Measurements from ENCODE around the gene GZMB.

The GZMB gene

DNA sequence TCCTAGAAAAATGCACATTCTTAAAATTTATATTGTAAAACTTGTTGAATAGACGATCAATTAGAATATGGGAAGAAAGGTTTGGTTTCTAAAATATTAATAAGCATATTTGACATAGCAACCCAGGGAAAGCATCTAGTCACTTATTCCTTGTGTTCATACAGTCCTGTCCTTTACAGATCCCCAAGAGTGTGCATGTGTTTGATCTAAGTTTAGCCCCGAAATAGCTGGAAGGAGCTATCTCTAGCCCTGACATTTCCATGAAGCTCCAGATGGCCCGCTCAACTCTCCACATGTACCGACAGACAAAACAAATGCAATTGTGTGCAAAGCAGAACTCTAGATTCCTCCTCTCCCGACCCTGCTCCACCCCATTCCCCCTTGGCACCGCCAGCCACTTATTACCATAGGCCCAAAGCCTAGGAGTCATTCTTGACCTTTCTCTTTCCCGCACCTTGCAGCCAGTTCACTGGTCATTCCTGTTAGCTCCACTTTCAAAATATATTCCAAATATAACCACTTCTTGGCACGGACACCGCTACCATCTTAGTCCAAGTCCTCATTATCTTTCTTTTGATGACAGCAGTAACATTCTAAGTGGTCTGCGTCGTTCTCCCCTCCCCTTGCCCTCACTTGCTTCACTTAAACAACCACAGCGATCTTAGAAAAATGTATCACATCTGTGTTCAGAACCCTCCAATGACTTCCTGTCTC is 45.4 kb upstream of the GZMB start:
- Histone ChIP-seq H3K9me2 (replicated peaks; ENCODE audit: low read depth, low read length) (no peaks in the 10 kb centered on the region), H3F3A (ENCODE audit: low read depth) (peaks cover 16% of the 10 kb centered on the region; the same call in 1 of the 2 replicates), H3K4me2 (ENCODE audit: low read depth, low read length, poor library complexity, severe bottlenecking) (peak overlapping the region; percentile 78), H3K4me1 (ENCODE audit: insufficient read depth, low read length, poor library complexity, severe bottlenecking) (peaks cover 60% of the 10 kb centered on the region), H3K79me2 (ENCODE audit: insufficient read depth, low read length) (no peaks in the 10 kb centered on the region), H3K36me3 (ENCODE audit: insufficient read depth, low read length) (no peaks in the 10 kb centered on the region), H3K4me3 (ENCODE audit: low read length, poor library complexity, severe bottlenecking) (peak overlapping the region; percentile 66), H3K27me3 (ENCODE audit: insufficient read depth, low read length, poor library complexity, severe bottlenecking) (no peaks in the 10 kb centered on the region), H3K9ac (ENCODE audit: low read depth, low read length, poor library complexity, severe bottlenecking) (peak overlapping the region; percentile 63), H3K9me3 (ENCODE audit: insufficient read depth, low read depth, low read length) (no peaks in the 10 kb centered on the region), H4K20me1 (ENCODE audit: insufficient read depth, low read length, poor library complexity, severe bottlenecking) (no peaks in the 10 kb centered on the region), H2AFZ (ENCODE audit: low read length) (peak overlapping the region; percentile 62)
- TF ChIP-seq EZH2phosphoT487 (IDR thresholded peaks at IDR 0.05; ENCODE audit: borderline replicate concordance) = no peak
- TF ChIP-seq, protein P1, sequence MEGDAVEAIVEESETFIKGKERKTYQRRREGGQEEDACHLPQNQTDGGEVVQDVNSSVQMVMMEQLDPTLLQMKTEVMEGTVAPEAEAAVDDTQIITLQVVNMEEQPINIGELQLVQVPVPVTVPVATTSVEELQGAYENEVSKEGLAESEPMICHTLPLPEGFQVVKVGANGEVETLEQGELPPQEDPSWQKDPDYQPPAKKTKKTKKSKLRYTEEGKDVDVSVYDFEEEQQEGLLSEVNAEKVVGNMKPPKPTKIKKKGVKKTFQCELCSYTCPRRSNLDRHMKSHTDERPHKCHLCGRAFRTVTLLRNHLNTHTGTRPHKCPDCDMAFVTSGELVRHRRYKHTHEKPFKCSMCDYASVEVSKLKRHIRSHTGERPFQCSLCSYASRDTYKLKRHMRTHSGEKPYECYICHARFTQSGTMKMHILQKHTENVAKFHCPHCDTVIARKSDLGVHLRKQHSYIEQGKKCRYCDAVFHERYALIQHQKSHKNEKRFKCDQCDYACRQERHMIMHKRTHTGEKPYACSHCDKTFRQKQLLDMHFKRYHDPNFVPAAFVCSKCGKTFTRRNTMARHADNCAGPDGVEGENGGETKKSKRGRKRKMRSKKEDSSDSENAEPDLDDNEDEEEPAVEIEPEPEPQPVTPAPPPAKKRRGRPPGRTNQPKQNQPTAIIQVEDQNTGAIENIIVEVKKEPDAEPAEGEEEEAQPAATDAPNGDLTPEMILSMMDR (conservative IDR thresholded peaks at IDR 0.05; ENCODE audit: low read length) = peak; percentile 36; the same call in 1 of the 2 replicates

DNA sequence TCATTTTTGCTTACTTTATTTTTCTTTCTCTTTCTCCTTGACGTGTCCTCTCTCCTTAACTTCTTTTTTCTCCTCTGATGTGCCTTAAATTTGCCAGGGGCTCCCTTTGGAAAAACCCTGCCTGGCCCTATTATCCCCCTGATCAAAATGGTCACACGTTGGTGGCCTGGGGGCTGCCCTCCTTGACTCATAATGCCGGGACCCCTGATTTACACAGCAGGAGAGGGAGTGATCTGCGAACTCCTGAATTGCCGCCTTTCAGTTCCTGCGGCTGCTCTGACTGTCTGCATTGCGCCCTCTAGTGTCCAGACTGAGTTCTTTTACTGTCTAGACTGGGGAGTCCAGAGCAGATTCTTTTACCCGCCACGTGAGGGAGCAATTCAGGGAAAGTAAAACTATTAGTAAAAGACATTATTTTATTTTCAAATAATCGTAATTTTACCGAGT is 44.8 kb upstream of the GZMB start:
- H2AFZ ChIP-seq (ENCODE audit: low read length) = peak overlapping the region; percentile 77
- no peaks in the 10 kb centered on the region for H3K27me3 ChIP-seq (ENCODE audit: insufficient read depth, low read length, poor library complexity, severe bottlenecking)
- H3K79me2 ChIP-seq (ENCODE audit: insufficient read depth, low read length) = no peaks in the 10 kb centered on the region

DNA sequence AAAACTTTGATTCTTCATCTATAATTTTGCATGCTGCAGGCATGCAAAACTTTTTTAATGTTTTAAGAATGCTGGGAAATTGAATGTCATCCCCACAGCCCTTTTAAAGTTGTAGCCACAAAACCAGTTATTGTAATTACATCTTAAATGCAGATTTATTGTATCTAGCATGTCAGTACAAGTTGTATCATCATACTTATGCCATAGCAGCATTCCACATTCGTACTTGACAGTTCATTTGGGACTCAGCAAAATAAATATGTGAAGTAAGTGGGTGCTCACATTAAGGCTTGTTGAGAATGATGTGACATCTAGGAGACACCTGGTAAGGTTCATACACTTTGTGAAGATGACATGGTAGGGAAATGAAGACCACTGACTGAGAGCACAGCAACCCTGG is 44.0 kb upstream of the GZMB start:
- Histone ChIP-seq H3K9ac (ENCODE audit: low read depth, low read length, poor library complexity, severe bottlenecking) (peak overlapping the region; percentile 63), H3F3A (ENCODE audit: low read depth) (peaks cover 20% of the 10 kb centered on the region; the same call in 1 of the 2 replicates), H3K4me1 (ENCODE audit: insufficient read depth, low read length, poor library complexity, severe bottlenecking) (peaks cover 75% of the 10 kb centered on the region), H3K27me3 (ENCODE audit: insufficient read depth, low read length, poor library complexity, severe bottlenecking) (no peaks in the 10 kb centered on the region), H3K4me3 (ENCODE audit: low read length, poor library complexity, severe bottlenecking) (no peak overlapping the region), H3K4me2 (ENCODE audit: low read depth, low read length, poor library complexity, severe bottlenecking) (peak overlapping the region; percentile 78), H3K36me3 (ENCODE audit: insufficient read depth, low read length) (no peaks in the 10 kb centered on the region), H4K20me1 (ENCODE audit: insufficient read depth, low read length, poor library complexity, severe bottlenecking) (no peaks in the 10 kb centered on the region), H3K79me2 (ENCODE audit: insufficient read depth, low read length) (no peaks in the 10 kb centered on the region), H3K9me2 (replicated peaks; ENCODE audit: low read depth, low read length) (no peaks in the 10 kb centered on the region), H3K9me3 (ENCODE audit: insufficient read depth, low read depth, low read length) (no peaks in the 10 kb centered on the region), H2AFZ (ENCODE audit: low read length) (no peak overlapping the region)
- TF ChIP-seq, protein P1 (conservative IDR thresholded peaks at IDR 0.05; ENCODE audit: low read length) = no peak
- TF ChIP-seq EZH2phosphoT487 (IDR thresholded peaks at IDR 0.05; ENCODE audit: borderline replicate concordance) = no peak

More for the DNA sequence above, 44.8 kb upstream of the GZMB start:
- peaks cover 20% of the 10 kb centered on the region; the same call in 1 of the 2 replicates for H3F3A ChIP-seq (ENCODE audit: low read depth)
- no peaks in the 10 kb centered on the region for H4K20me1 ChIP-seq (ENCODE audit: insufficient read depth, low read length, poor library complexity, severe bottlenecking)
- peak overlapping the region; percentile 78 for H3K4me2 ChIP-seq (ENCODE audit: low read depth, low read length, poor library complexity, severe bottlenecking)
- peak overlapping the region; percentile 66 for H3K4me3 ChIP-seq (ENCODE audit: low read length, poor library complexity, severe bottlenecking)
- H3K9ac ChIP-seq (ENCODE audit: low read depth, low read length, poor library complexity, severe bottlenecking) = peak overlapping the region; percentile 63
- H3K4me1 ChIP-seq (ENCODE audit: insufficient read depth, low read length, poor library complexity, severe bottlenecking) = peaks cover 66% of the 10 kb centered on the region
- no peaks in the 10 kb centered on the region for H3K9me2 ChIP-seq (replicated peaks; ENCODE audit: low read depth, low read length)
- TF ChIP-seq, protein P1 (conservative IDR thresholded peaks at IDR 0.05; ENCODE audit: low read length) = peak; percentile 100
- no peak for TF ChIP-seq EZH2phosphoT487 (IDR thresholded peaks at IDR 0.05; ENCODE audit: borderline replicate concordance)
- H3K36me3 ChIP-seq (ENCODE audit: insufficient read depth, low read length) = no peaks in the 10 kb centered on the region
- H3K9me3 ChIP-seq (ENCODE audit: insufficient read depth, low read depth, low read length) = no peaks in the 10 kb centered on the region
